ENCODE data around the gene VAMP7.
"Not testable (repeated sequence)": the region's sequence is repeated elsewhere in the genome, so short reads cannot be mapped to it uniquely, and the experiment has no call there.

Gene VAMP7, protein sequence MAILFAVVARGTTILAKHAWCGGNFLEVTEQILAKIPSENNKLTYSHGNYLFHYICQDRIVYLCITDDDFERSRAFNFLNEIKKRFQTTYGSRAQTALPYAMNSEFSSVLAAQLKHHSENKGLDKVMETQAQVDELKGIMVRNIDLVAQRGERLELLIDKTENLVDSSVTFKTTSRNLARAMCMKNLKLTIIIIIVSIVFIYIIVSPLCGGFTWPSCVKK

DNA sequence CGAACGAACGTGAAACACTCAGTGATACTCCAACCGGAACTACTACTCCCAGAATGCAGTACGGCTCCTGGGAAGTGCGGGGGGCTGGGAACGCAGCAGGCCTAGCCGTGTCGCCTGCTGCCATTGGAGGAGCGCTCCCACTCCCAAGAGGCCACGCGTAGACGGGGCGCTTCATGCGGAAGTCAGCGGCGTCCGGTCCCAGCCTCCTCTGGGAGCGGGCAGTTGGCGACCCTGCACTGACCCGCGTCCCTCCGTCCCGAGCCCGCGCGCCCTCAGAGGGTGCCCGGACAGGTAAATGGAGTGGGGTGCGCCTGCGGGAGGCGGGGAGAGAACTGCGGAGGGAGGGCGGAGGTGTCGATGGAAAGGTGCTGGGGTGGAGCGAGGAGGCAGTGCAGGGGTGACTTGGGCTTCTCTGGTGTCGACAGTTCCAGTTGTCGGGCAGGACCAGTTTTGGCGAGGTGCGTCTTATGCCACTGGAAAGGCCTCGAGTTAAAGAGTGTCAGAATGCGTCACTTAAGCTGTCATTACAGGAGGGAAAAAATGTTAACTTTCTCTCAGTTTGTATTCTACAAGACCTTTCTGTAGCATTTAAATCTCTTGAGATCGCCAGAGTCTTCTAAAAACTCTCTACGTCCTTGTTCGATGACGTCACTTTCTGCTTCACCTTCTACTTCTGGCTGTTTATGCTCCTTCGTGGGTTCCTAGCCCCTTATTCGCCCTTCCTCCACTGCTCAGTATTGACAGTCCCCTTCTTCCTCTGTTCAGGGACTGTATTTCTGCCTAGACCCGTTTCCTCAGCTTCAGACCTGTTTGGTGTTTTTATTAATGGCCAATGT lies at the start of gene VAMP7:
TSS of gene VAMP7 (plus strand) at position 188 of the 836 bp plus-strand sequence. CDS start 8,122 bp downstream, outside the sequence.
- peak; percentile 64 for DNase-seq

- no peak for DNase-seq
Observed at GRCh38 chrX:155841232-155841631, 39.9 kb upstream of the VAMP7 start.

GRCh38 chrX:155851786-155852185 lies 29.4 kb upstream of the VAMP7 start:
- not testable (repeated sequence) for DNase-seq

DNA sequence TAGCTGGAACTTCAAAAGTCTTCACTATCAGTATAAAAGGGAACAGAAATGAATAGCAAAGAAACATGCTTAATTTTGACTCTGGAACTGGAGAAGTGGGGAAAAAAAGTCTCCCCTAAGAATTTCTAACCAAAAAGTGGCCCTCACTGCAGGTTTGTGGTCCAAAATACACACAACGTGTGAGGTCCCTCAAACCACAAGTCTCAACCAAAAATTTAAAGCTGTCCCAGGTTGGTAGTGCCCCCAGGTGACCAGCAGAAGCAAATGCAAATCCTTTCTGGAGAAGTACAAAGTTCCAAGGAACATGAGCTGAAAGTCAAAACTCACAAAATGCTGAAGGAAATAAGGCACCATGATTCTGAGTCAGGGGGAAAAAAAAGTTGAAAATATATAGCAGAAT lies 23.6 kb upstream of the VAMP7 start:
- no peak for DNase-seq

- no peak for DNase-seq
Observed at GRCh38 chrX:155864655-155865054, 16.5 kb upstream of the VAMP7 start.

DNA sequence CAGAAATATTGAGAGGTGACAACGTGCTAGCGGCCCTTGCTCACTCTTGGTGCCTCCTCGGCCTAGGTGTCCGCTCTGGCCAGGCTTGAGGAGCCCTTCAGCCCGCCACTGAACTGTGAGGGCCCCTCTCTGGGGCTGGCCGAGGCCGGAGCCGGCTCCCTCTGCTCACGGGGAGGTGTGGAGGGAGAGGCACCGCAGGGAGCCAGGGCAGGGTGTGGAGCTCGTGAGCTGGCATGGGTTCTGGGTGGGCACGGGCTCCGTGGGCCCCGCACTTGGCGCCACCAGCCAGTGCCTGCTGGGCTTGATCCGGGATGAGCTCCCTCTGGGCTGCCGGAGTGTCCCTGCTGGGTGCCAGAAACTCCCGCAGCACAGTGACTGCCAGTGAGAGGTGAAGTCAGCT lies 16.0 kb upstream of the VAMP7 start:
- DNase-seq, result no peak

DNA sequence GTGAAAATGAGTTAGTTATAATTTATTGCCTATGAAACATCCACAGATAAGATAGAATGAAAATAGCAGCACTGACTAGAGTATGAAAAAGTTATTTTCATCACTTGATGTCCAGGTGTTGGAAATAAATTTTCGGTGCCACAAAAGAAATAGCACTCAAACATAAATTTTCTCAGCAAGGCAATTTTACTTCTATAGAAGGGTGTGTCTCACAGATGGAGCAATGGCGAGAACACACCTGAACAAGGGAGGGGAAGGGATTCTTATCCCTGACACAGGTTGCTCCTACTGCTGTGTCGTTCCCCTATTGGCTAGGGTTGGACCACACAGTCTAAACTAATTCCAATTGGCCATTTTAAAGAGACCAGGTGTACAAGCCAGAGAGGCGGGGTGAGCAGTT lies 13.3 kb upstream of the VAMP7 start:
- DNase-seq, result no peak

- no peak for DNase-seq
Observed at GRCh38 chrX:155870958-155871357, 10.2 kb upstream of the VAMP7 start.

DNA sequence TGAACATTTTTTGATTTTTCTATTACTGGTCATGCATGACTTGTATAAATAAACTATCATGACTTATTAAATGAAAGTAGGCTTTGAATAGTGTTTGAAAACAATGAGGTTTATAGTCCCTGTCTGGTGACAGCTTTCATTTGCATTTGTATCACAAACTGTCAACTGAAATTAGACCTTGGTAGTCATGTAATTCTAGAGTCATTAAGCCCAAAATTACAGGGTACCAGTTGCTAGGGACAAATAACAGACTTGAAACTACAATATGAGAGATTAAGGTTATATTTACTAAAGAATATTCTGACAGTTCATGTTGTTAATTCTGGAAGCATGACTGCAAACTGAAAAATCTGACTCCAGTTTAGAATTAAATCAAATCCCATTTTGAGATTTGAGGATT lies 9.2 kb upstream of the VAMP7 start:
- DNase-seq, result no peak

DNA sequence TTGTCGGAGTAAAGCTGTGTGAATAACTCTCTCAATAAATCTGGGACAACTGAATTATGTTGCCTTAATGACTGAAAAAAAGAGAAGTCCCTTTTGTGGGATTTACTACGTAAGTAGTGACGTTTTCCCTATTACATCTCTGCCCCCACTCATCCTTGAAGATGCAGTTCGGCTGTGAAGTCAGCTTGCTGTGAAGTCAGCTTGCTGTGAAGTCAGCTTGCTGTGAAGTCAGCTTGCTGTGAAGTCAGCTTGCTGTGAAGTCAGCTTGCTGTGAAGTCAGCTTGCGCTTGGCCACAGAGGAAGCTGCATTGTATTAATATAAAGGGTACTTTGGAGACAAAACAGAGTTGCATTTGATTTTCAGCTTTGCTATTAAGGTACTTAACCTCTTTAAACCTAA lies 8.0 kb upstream of the VAMP7 start:
- no peak for DNase-seq

GRCh38 chrX:155874571-155875244 lies 6.4 kb upstream of the VAMP7 start:
- DNase-seq, result no peak

DNA sequence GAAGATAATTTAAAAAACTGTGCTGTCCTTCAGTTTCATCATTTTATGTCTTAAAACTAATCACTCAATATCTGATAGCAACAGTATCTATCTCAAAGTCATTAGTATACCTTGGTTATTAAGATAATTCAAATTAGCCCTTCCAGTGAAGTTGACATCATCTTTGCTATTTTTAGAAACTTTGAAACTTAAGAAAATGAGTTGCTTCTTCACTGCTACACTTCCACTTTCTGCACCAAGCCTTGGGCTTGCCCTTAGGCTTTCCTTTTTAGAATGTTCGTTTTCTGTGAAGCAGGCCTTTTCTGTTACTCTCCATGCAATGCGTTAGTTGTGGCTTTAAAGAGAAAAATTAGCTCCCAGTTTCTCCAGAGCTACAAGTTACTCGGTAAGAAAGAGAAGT lies 4.4 kb upstream of the VAMP7 start:
- no peak for DNase-seq

DNA sequence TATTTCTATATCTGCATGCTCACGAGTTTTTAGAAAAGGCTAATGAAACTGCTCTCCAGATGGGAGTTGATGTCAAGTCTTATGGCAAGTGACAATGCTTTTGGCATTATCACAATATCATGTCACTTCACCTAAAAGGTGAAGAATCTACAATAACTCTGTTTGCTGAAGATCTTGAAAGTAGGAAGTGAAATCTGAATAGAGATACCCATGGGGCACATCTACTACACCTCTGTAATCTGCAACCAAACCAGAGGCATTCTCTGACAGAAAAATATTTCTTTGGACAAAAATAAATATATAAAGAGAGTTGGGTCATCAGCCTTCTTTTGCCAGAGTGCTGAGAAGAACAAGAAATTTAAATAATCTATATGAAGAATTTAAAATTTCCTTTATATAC lies 3.9 kb upstream of the VAMP7 start:
- no peak for DNase-seq

GRCh38 chrX:155880586-155881157 lies 473 bp upstream of the VAMP7 start:
- DNase-seq, result no peak

- no peak for DNase-seq
Observed at GRCh38 chrX:155886409-155886808, 5.3 kb downstream of the VAMP7 start.

DNA sequence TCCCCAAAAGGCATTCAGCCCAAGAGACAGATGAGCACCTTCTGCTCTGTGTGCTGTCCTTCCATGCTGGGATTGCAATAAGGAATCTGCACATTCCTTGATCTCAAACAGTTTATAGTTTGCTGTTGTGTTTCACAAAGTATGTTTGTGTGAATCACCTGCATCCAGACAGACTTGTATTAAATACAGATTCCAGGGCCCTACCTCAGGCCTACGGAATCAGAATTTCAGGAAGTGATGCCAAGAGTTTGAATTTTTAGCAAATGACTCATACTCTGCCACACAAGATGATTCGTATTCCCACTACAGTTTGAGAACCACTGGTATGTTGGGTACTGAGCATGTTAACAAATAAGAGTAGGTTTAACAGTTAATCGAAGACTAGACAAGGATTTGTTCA lies 7.0 kb downstream of the VAMP7 start:
- DNase-seq, result peak; percentile 79

- no peak for DNase-seq
Observed at GRCh38 chrX:155889328-155889727, 8.2 kb downstream of the VAMP7 start.

DNA sequence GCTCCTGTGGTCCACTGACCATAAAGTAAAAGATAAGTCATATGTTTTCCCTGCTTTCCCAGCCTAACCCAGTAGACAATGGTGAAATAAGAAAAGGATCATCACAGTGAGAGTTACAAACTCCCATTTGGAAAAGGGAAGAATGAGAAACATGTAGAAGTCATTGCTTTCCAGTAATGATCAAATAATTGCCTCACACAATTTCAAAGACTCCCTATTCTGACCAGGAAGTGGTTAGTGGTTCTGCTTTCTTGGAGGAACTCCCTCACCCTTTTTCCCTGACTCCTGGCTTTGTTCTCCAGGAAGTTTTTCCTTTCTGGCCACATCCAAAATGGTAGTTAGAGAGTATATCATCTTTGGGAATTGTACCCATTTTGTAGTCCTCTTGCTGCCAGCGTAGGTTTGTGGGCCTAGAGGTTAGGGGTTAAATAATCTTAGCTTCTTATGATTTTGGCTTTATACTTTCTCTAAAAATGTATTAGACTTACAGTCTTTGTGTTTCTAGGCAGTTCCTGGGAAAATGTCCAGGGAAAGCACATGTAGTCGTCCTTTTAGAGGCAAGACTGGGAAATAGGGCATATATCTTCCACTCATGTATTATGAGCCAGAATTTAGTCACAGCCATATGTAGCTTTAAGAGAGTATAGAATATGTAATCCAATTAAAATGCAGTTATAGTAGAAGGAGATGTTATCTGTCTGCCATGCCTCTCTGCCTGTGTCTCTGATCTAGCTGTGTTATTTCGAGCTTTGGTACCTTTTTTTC lies 10.5 kb downstream of the VAMP7 start:
- DNase-seq, result no peak

DNA sequence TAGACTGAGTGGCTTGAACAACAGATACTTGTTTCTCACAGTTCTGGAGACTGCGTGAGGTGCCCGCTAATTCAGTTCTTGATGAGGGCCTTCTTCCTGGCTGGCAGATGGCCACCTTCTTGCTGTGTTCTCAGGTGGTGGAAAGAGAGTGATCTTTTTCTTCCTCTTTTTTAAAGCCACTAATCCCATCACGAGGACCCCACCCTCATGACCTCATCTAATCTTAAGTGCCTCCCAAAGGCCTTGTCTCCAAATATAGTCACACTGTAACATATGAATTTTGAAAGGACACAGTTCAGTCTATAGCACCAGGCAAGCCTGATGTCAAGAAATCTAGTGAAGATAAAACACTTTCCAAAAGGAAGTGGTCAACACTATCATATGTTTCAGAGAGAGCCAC lies 12.4 kb downstream of the VAMP7 start:
- DNase-seq, result no peak

DNA sequence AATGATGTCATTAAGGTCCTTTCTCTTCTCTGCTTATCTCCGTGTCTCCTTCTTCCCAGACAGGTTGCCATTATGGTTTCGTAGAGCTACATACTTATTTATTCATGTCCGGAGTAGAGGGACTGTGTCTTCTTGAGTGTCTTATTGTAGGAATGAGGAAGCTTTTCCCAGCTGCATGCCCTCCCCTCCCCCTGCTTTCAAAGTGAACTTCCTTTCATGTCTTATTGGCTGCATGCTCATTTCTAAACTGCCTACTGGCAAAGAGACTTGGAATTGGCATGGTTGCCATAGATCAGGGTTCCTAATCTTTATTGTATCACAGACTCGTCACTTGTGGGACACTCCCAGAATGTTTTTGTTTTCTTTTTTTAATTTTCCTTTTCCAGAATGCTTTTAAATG lies 15.4 kb downstream of the VAMP7 start:
- DNase-seq, result no peak

- no peak for DNase-seq
Observed at GRCh38 chrX:155899366-155899765, 18.2 kb downstream of the VAMP7 start.

DNA sequence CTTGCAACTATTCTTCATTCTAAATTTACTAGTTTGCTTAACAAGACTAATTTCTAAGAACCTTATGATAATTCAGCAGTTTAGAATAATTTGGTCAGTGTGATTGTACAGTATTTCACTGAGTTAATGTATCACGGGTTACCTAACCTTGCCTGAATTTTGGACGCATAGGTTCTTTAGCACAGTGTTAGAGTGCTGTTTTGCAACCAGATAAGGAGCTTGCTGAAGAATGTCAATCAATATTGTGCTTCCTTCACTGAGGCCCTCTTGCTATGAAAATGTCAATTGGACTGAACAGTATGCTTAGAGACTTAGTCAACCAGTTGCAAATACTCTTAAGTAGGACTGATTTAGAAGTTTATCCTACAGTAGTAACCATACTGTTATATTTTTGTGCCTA lies 19.6 kb downstream of the VAMP7 start:
- no peak for DNase-seq

DNA sequence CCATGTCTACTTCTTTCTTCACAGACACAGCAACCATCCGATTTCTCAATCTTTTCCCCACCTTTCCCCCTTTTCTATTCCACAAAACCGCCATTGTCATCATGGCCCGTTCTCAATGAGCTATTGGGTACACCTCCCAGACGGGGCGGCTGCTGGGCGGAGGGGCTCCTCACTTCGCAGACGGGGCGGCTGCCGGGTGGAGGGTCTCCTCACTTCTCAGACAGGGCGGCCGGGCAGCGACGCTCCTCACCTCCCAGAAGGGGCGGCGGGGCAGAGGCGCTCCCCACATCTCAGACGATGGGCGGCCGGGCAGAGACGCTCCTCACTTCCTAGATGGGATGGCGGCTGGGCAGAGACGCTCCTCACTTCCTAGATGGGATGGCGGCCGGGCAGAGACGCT lies 26.5 kb downstream of the VAMP7 start:
- not testable (repeated sequence) for DNase-seq

Measured in kidney glomerular epithelial cell (primary cell).